Measurements from ENCODE around the gene CDC25B. TPM values are rescaled to one million over a fixed set of nuclear protein-coding genes. Genes with fewer than 3 reads are reported as not detected.

The CDC25B gene
- total and polyA plus RNA-seq, 2 of the 13 experiments (the other 11 are each of a cell fraction or from before 2014, with no cell fraction given) = 14.5 to 19.4 TPM

- TF ChIP-seq RFXAP (CRISPR knock-in tag; IDR thresholded peaks at IDR 0.05; ENCODE audit: borderline replicate concordance) = no peak
- no peak for TF ChIP-seq GTF2F1 (IDR thresholded peaks at IDR 0.05; ENCODE audit: low read length)
- no peak for TF ChIP-seq PPARG (CRISPR knock-in tag; conservative IDR thresholded peaks at IDR 0.05)
- no peak for TF ChIP-seq USF2 (IDR thresholded peaks at IDR 0.05; ENCODE audit: low read depth, low read length)
- TF ChIP-seq USF2 (CRISPR knock-in tag; IDR thresholded peaks at IDR 0.05; ENCODE audit: borderline replicate concordance) = no peak
- TF ChIP-seq GFI1 (CRISPR knock-in tag; IDR thresholded peaks at IDR 0.05; ENCODE audit: borderline replicate concordance) = no peak
- no peak for TF ChIP-seq ZNF597 (CRISPR knock-in tag; IDR thresholded peaks at IDR 0.05)
- no peak; the same call in 1 of the 2 replicates for TF ChIP-seq DNMT1 (CRISPR knock-in tag; IDR thresholded peaks at IDR 0.05)
- no peak; the same call in 1 of the 2 replicates for TF ChIP-seq BATF2 (CRISPR knock-in tag; IDR thresholded peaks at IDR 0.05)
- no peak for TF ChIP-seq PRDM4 (CRISPR knock-in tag; IDR thresholded peaks at IDR 0.05; ENCODE audit: borderline replicate concordance)
These were observed 22.3 kb downstream of the CDC25B start (continued) for GRCh38 chr20:3818155-3819151.

All from HepG2 (cell line).